B cell (primary cell): ENCODE results near the gene KCTD5.

Source experiments
- CTCF ChIP-seq: fragments of 200-600 bp; IDR thresholded peaks from one replicate; pipeline ENCODE4 v1.8.0; 2022; ENCODE audit warnings: antibody characterized with exemption, mild to moderate bottlenecking
- EZH2 ChIP-seq: IDR thresholded peaks from 2 replicates; pipeline ENCODE4 v1.6.1; 2012; ENCODE audit warnings: borderline replicate concordance, low read depth, mild to moderate bottlenecking, moderate library complexity, low read length; ENCODE audit not compliant: insufficient read depth, poor library complexity, severe bottlenecking

- no peak for TF ChIP-seq CTCF
- TF ChIP-seq EZH2, result no peak
Measured at GRCh38 chr16:2737238-2737605, 54.9 kb downstream of the KCTD5 start.
